G401.6 (cell line): ENCODE results near the gene F2RL3.
"Not testable (repeated sequence)": the region's sequence is repeated elsewhere in the genome, so short reads cannot be mapped to it uniquely, and the experiment has no call there.

Source experiments
- FAIRE-seq: peaks from 2 replicates; lab custom pipeline; 2012; peaks lifted over from hg19 to GRCh38; lab: Jason Lieb, UNC

Gene F2RL3

DNA sequence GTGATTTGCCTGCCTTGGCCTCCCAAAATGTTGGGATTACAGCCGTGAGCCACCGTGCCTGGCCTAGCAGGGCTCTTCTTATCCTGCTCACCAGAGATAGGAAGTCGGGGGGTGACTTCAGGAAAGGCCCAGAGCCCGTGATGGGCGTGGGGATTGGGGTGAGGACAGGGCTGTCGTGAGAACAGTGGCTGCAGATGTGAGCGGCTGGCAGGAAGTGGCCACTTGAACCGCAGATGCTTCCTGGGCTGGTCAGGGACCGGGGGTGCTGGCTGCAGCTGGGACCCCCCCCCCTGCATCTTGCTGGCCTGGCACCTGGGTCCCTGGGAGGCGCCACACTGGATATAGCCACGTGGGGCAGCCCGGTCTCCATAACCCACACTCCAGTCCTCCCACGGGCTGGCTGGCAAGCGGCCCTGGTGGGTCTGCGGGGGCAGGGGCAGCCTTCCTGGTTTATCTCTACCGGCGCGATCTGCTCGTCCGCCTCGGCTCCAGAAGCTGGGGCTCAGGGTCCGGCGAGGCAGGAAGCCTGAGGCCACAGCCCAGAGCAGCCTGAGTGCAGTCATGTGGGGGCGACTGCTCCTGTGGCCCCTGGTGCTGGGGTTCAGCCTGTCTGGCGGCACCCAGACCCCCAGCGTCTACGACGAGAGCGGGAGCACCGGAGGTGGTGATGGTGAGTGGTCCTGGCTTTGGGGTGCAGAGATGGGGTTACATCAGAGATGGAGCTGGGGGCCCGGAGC is at the start of gene F2RL3:
F2RL3 (plus strand) TSS at position 371 of the 737 bp plus-strand sequence; CDS start at position 562, 191 bp downstream.
- no peak for FAIRE-seq

GRCh38 chr19:16841391-16841926 is 47.3 kb upstream of the F2RL3 start:
- no peak for FAIRE-seq

DNA sequence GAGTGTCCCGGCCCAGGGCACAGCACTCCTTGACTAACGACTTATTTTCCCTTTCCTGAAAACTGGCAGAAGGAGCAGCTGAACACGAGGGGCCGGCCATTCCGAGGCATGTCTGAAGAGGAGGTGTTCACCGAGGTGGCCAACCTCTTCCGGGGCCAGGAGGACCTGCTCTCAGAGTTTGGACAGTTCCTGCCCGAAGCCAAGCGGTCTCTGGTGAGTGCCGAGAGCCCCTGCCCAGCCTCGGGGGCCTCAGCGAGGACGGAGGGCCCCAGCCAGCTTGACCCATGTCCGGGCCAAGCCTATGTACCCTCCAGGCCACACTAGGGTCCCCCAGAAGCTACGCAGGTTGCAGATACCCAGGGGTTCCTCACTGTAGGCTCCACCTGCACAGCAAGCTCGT is 41.9 kb upstream of the F2RL3 start:
- FAIRE-seq: no peak

- FAIRE-seq: no peak
Observed at GRCh38 chr19:16847430-16847829, 41.4 kb upstream of the F2RL3 start.

DNA sequence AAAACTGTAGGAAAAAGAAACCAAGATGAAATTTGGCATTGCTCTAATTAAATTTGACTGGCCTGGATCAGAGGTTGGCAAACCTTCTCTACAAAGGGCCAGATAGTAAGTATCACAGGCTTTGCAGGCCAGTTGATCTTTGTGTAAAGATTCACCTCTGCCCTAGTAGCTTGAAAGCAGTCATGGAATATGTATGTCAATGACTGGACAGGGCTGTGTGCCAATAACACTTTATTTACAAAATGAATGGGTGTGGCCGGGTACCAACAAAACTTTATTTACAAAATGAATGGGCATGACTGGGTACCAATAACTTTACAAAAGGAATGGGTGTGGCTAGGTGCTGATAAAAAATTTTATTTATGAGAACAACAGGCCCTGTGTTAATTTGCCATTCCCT is 39.6 kb upstream of the F2RL3 start:
- no peak for FAIRE-seq

DNA sequence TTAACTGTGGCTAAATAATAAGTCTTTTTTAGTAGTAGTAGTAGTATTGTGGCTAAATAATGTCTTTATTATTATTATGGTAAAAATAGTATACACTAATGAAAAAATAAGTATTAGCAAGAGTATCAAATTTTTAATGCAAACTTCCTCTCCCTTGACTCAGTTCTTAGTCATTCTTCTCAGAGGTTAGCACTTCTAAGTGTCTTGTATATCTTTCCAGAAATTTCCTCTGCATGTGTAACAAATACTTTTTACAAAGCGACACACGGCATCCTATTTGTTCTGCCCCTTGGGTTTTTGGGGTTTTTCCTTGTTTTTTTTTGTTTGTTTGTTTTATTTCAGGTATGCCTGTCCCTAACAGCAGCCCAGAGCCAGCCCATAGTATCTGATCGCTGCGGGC is 38.7 kb upstream of the F2RL3 start:
- no peak for FAIRE-seq

- FAIRE-seq: no peak
Observed at GRCh38 chr19:16851031-16851712, 37.6 kb upstream of the F2RL3 start.

- FAIRE-seq: no peak
Observed at GRCh38 chr19:16853066-16853465, 35.7 kb upstream of the F2RL3 start.

DNA sequence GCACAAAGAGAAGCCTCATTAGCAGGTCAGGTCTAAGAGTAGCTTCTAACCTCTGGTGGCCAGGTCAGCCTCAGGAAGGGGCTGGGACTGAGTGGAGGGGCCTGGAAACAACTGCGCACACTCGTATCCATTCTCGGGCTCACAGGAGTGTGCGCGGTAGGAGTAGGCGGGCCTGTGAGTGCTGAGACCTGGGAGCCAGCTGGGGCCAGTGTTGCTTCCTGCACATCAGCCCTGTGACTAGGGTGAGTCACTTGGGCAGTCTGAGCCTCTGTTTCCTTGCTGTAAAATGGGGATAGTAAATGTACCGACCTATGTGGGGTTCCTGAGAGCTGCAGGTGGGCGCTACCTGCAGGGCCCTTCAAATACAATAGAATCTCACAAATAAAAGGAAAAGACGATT is 32.7 kb upstream of the F2RL3 start:
- FAIRE-seq: no peak

DNA sequence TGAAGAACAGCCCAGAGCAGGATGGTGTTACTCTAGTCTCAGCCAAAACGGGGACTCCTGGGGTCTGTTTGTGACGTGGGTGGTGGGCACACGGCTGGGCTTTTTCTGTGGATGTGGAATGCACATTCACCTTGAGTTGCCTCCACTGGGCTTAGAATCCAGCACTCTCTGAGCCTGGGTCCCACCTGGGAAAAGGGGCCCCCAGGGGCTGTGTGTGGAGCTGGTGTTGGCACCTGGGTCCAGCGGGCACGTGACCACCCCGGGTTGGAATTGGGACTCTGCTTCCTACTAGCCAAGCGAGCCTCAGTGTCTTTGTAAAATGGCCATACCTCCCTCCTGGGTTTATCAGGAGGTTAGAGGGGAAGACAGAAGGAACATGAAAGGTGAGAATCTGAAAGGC is 29.2 kb upstream of the F2RL3 start:
- FAIRE-seq: no peak

DNA sequence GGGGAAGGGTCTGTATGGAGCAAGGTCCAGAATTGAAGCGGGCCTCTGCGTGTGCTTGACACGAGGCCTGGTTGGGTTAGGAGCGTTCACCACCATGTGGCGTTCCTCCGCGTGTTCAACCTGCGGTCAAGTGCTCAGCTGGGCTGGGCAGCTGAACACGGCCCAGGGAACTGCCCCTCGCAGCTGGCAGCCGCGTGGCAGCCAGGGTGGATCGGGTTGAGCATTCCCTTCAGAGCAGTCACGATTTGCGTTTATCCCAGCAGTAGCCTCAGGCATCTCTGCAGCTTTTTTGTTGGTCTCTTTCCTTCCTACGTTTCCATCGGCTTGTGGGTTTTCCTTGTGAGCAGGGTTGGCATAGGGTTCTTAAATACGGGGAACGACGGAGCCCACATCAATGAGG is 28.7 kb upstream of the F2RL3 start:
- FAIRE-seq: no peak

DNA sequence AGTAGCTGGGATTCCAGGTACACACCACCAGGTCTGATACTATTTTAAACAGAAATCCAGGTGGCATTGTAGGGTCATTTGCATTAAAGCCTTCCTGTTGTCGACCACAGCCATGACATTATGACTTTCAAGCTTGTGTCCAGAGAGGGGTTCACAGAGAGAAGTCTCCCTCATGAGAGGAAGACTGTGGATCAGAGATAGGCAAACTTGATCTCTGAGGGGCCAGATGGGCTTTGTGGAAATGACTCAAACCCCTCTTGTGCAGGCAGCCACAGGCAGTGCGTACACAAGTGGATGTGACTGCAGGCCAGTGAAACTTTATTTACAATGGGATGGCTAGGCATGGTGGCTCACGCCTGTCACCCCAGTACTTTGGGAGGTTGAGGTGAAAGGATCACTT is 27.8 kb upstream of the F2RL3 start:
- FAIRE-seq: no peak

GRCh38 chr19:16861834-16862233 is 27.0 kb upstream of the F2RL3 start:
- FAIRE-seq: no peak

- no peak for FAIRE-seq
Observed at GRCh38 chr19:16862826-16863415, 25.9 kb upstream of the F2RL3 start.

GRCh38 chr19:16867211-16867610 is 21.6 kb upstream of the F2RL3 start:
- no peak for FAIRE-seq

GRCh38 chr19:16868423-16869130 is 20.2 kb upstream of the F2RL3 start:
- FAIRE-seq: no peak

DNA sequence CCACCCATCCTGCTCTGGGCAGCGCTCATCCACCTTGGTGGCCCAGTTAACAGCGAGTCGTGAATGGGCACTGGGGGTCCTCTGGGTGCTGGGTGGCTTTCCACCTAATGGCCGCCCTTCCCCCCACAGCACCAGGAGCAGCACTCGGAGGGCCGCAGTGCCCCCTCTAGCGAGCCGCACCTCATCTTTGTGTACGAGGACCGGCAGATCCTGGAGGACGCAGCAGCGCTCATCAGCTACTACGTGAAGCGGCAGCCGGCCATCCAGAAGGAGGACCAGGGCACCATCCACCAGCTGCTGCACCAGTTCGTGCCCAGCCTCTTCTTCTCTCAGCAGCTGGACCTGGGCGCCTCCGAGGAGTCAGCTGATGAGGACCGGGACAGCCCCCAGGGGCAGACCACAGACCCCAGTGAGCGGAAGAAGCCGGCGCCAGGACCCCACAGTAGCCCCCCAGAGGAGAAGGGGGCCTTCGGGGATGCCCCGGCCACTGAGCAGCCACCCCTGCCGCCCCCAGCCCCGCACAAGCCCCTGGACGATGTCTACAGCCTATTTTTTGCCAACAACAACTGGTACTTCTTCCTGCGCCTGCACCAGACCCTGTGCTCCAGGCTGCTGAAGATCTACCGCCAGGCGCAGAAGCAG is 19.3 kb upstream of the F2RL3 start:
- FAIRE-seq: no peak

- FAIRE-seq: no peak
Observed at GRCh38 chr19:16871871-16872270, 16.9 kb upstream of the F2RL3 start.

DNA sequence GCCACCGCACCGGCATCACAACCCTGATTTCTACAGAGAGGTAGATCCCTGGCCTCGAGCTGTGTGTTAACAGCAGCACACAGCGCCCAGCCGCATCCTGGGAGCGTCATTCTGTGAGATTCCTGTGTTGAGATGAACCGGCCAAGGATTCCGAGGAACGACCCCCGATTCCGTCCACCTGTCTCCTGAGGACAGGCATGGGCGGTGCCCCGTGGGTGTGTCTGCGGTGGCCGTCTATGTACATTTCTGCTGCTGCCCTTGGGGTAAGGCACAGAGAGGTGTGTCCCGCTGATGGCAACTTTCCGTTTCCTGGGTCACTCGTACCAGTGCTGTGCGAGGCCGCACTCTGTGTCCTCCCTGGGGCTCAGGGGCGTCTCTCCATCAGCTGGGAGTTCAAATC is 16.1 kb upstream of the F2RL3 start:
- no peak for FAIRE-seq

GRCh38 chr19:16873594-16873993 is 15.2 kb upstream of the F2RL3 start:
- no peak for FAIRE-seq

- FAIRE-seq: no peak
Observed at GRCh38 chr19:16874250-16874977, 14.4 kb upstream of the F2RL3 start.

- not testable (repeated sequence) for FAIRE-seq
Observed at GRCh38 chr19:16874978-16875299, 13.9 kb upstream of the F2RL3 start.
